ENCODE data around the gene ZDHHC12.

ZDHHC12 gene

GRCh38 chr9:128684325-128685199, 39.4 kb downstream of the ZDHHC12 start:
- peak; percentile 85 for DNase-seq

GRCh38 chr9:128684065-128684324, 39.9 kb downstream of the ZDHHC12 start:
- DNase-seq: no peak

- DNase-seq: peak; percentile 42
Measured at GRCh38 chr9:128683340-128684064, 40.4 kb downstream of the ZDHHC12 start.

GRCh38 chr9:128677794-128678193, 46.1 kb downstream of the ZDHHC12 start:
- no peak for DNase-seq

GRCh38 chr9:128675382-128675781, 48.5 kb downstream of the ZDHHC12 start:
- DNase-seq: no peak

All from stimulated activated CD4-positive, alpha-beta T cell treated with anti-CD3 and anti-CD28 coated beads, Interleukin-1b, Interleukin-23, amount 100 ng/mL, for 48 hours (primary cell).